ENCODE data around the gene HNRNPLL.
A peak's percentile ranks its signal among the peaks of the same experiment; 100 is the strongest.
"Not testable (repeated sequence)": the region's sequence is repeated elsewhere in the genome, so short reads cannot be mapped to it uniquely, and the experiment has no call there.

Gene HNRNPLL

GRCh38 chr2:38546585-38546984, 56.1 kb downstream of the HNRNPLL start:
- peaks cover 14% of the 10 kb centered on the region for H3K4me1 Mint-ChIP-seq (ENCODE audit: low read depth)
- H3K27me3 Mint-ChIP-seq (ENCODE audit: low read depth) = no peaks in the 10 kb centered on the region
- H3K9me3 Mint-ChIP-seq = no peaks in the 10 kb centered on the region
- H3K36me3 Mint-ChIP-seq (ENCODE audit: low read depth) = peaks cover 3% of the 10 kb centered on the region
- DNase-seq (ENCODE audit: low spot score) = no peak
- no peak overlapping the region for H3K27ac Mint-ChIP-seq
- H3K4me3 Mint-ChIP-seq = no peak overlapping the region

- Mint-ChIP-seq H3K36me3 (ENCODE audit: low read depth) (peaks cover 3% of the 10 kb centered on the region), H3K4me1 (ENCODE audit: low read depth) (peaks cover 16% of the 10 kb centered on the region), H3K27ac (no peak overlapping the region), H3K4me3 (no peak overlapping the region), H3K27me3 (ENCODE audit: low read depth) (peaks cover 3% of the 10 kb centered on the region), H3K9me3 (no peaks in the 10 kb centered on the region)
- DNase-seq (ENCODE audit: low spot score) = no peak
These were observed 56.7 kb downstream of the HNRNPLL start for GRCh38 chr2:38546064-38546463.

DNA sequence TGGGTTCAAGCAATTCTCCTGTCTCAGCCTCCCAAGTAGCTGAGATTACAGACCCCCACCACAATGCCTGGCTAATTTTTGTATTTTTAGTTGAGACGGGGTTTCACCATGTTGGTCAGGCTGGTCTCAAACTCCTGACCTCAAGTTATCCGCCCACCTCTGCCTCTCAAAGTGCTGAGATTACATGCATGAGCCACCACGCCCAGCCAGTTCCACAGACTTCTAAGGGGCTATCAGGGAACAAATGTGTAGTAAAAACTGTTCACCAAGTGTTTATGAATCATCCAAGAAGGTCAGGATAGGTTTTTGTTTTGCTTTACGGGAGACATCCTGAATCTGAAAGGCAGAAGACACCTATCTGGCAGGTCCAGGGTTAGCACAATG, 60.5 kb downstream of the HNRNPLL start:
- DNase-seq (ENCODE audit: low spot score) = peak; percentile 15
- H3K27me3 Mint-ChIP-seq (ENCODE audit: low read depth) = peaks cover 22% of the 10 kb centered on the region
- not testable (repeated sequence) for H3K27ac Mint-ChIP-seq; H3K9me3 Mint-ChIP-seq; H3K4me3 Mint-ChIP-seq; H3K36me3 Mint-ChIP-seq (ENCODE audit: low read depth)
- H3K4me1 Mint-ChIP-seq (ENCODE audit: low read depth) = peaks cover 16% of the 10 kb centered on the region

- no peaks in the 10 kb centered on the region for H3K9me3 Mint-ChIP-seq
- H3K27ac Mint-ChIP-seq = no peak overlapping the region
- no peaks in the 10 kb centered on the region for H3K36me3 Mint-ChIP-seq (ENCODE audit: low read depth)
- H3K4me3 Mint-ChIP-seq = no peak overlapping the region
- peaks cover 22% of the 10 kb centered on the region for H3K27me3 Mint-ChIP-seq (ENCODE audit: low read depth)
- peaks cover 16% of the 10 kb centered on the region for H3K4me1 Mint-ChIP-seq (ENCODE audit: low read depth)
- DNase-seq (ENCODE audit: low spot score) = no peak
These were observed 62.0 kb downstream of the HNRNPLL start for GRCh38 chr2:38540580-38541286.

GRCh38 chr2:38539086-38539485, 63.6 kb downstream of the HNRNPLL start:
- H3K27ac Mint-ChIP-seq = no peak overlapping the region
- H3K27me3 Mint-ChIP-seq (ENCODE audit: low read depth) = peaks cover 25% of the 10 kb centered on the region
- peaks cover 17% of the 10 kb centered on the region for H3K4me1 Mint-ChIP-seq (ENCODE audit: low read depth)
- no peak overlapping the region for H3K4me3 Mint-ChIP-seq
- H3K36me3 Mint-ChIP-seq (ENCODE audit: low read depth) = no peaks in the 10 kb centered on the region
- no peaks in the 10 kb centered on the region for H3K9me3 Mint-ChIP-seq
- DNase-seq (ENCODE audit: low spot score) = no peak

DNA sequence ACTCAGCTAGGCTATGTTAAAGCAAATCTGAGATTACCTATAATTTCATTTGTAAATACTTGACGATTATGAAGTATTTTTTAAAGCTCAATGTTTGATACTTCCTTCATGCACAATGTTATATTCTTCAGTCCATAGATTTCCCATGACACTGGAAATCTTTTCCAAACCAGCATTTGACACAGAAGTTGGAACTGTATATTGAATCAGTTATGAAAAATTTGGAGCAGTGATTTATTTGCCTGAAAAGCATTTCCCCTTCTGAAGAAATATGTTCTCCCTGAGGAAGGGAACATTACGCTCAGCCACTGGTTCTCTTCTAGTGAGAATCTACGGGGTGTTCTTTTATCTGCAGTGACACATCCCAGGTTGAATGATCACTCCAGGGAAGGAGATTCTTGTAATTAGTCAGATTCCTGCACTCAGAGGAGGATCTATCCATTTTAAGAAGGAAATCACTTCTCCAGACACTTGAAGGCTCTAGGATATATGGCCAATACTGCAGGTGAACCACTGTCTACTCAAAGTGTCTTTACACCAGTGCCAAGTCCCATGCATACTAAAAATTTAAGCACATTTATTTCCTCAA, 64.7 kb downstream of the HNRNPLL start:
- no peak overlapping the region for H3K27ac Mint-ChIP-seq
- H3K36me3 Mint-ChIP-seq (ENCODE audit: low read depth) = no peaks in the 10 kb centered on the region
- H3K9me3 Mint-ChIP-seq = no peaks in the 10 kb centered on the region
- peaks cover 36% of the 10 kb centered on the region for H3K27me3 Mint-ChIP-seq (ENCODE audit: low read depth)
- DNase-seq (ENCODE audit: low spot score) = no peak
- no peak overlapping the region for H3K4me3 Mint-ChIP-seq
- peaks cover 12% of the 10 kb centered on the region for H3K4me1 Mint-ChIP-seq (ENCODE audit: low read depth)

DNA sequence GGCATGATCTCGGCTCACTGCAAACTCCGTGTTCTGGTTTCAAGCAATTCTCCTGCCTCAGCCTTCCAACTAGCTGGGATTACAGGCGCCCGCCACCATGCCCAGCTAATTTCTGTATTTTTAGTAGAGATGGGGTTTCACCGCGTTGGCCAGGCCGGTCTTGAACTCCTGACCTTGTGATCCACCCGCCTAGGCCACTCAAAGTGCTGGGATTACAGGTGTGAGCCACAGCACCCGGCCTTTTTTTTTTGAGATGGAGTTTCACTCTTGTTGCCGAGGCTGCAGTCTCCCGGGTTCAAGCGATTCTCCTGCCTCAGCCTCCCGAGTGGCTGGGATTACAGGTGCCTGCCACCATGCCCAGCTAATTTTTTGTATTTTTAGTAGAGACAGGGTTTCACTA, 65.4 kb downstream of the HNRNPLL start:
- not testable (repeated sequence) for H3K9me3 Mint-ChIP-seq; H3K4me1 Mint-ChIP-seq (ENCODE audit: low read depth); H3K4me3 Mint-ChIP-seq; H3K27ac Mint-ChIP-seq; DNase-seq (ENCODE audit: low spot score); H3K36me3 Mint-ChIP-seq (ENCODE audit: low read depth)
- H3K27me3 Mint-ChIP-seq (ENCODE audit: low read depth) = peaks cover 38% of the 10 kb centered on the region

- no peaks in the 10 kb centered on the region for H3K9me3 Mint-ChIP-seq
- H3K27me3 Mint-ChIP-seq (ENCODE audit: low read depth) = peaks cover 36% of the 10 kb centered on the region
- peak; percentile 75 for DNase-seq (ENCODE audit: low spot score)
- H3K36me3 Mint-ChIP-seq (ENCODE audit: low read depth) = no peaks in the 10 kb centered on the region
- H3K27ac Mint-ChIP-seq = no peak overlapping the region
- H3K4me1 Mint-ChIP-seq (ENCODE audit: low read depth) = peaks cover 3% of the 10 kb centered on the region
- H3K4me3 Mint-ChIP-seq = peak overlapping the region; percentile 62
These were observed 66.8 kb downstream of the HNRNPLL start for GRCh38 chr2:38535744-38536506.

- Mint-ChIP-seq H3K36me3 (ENCODE audit: low read depth) (no peaks in the 10 kb centered on the region), H3K9me3 (no peaks in the 10 kb centered on the region), H3K4me3 (peak overlapping the region; percentile 62), H3K27ac (no peak overlapping the region), H3K4me1 (ENCODE audit: low read depth) (peaks cover 3% of the 10 kb centered on the region), H3K27me3 (ENCODE audit: low read depth) (peaks cover 34% of the 10 kb centered on the region)
- no peak for DNase-seq (ENCODE audit: low spot score)
These were observed 67.4 kb downstream of the HNRNPLL start for GRCh38 chr2:38535404-38535743.

- H3K36me3 Mint-ChIP-seq (ENCODE audit: low read depth) = no peaks in the 10 kb centered on the region
These were observed 67.9 kb downstream of the HNRNPLL start for GRCh38 chr2:38534746-38535403.

DNA sequence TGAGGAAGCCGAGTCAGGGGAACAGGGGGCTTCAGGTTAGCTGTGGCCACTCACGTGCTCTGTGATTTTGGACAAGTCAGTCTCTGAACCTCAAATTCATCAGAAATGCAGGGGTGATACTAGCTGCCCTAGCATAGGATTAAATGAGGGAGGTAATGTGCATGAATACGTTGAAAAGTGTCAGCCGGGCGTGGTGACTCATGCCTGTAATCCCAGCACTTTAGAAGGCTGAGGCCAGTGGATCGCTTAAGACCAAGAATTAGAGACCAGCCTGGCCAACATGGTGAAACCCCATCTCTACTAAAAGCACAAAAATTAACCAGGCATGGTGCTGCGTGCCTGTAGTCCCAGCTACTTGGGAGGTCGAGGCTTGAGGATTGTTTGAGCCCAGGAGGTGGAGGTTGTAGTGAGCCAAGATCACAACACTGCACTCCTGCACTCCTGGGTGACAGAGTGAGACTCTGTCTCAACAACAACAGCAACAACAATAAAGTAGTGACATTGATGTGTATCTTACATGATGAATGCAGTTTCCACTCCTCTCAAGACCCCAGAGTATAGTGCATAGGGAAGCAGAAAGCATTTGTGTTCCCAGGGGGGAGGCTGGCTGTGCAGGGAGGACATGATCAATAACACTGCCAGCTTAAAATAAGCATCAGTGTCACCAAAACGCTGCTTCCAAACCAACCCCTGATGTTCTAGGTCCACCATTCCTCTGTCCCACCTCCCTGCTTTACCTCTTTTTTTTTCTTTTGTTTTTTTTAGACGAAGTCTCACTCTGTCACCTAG, 68.8 kb downstream of the HNRNPLL start:
- peaks cover 29% of the 10 kb centered on the region for H3K27me3 Mint-ChIP-seq (ENCODE audit: low read depth)
- no peak overlapping the region for H3K27ac Mint-ChIP-seq
- no peak for DNase-seq (ENCODE audit: low spot score)
- H3K9me3 Mint-ChIP-seq = no peaks in the 10 kb centered on the region
- H3K36me3 Mint-ChIP-seq (ENCODE audit: low read depth) = no peaks in the 10 kb centered on the region
- H3K4me3 Mint-ChIP-seq = no peak overlapping the region
- peaks cover 3% of the 10 kb centered on the region for H3K4me1 Mint-ChIP-seq (ENCODE audit: low read depth)

More at GRCh38 chr2:38534746-38535403, 67.9 kb downstream of the HNRNPLL start:
- Mint-ChIP-seq H3K27ac (no peak overlapping the region), H3K27me3 (ENCODE audit: low read depth) (peaks cover 30% of the 10 kb centered on the region), H3K9me3 (no peaks in the 10 kb centered on the region), H3K4me3 (no peak overlapping the region), H3K4me1 (ENCODE audit: low read depth) (peaks cover 3% of the 10 kb centered on the region)
- DNase-seq (ENCODE audit: low spot score) = no peak

DNA sequence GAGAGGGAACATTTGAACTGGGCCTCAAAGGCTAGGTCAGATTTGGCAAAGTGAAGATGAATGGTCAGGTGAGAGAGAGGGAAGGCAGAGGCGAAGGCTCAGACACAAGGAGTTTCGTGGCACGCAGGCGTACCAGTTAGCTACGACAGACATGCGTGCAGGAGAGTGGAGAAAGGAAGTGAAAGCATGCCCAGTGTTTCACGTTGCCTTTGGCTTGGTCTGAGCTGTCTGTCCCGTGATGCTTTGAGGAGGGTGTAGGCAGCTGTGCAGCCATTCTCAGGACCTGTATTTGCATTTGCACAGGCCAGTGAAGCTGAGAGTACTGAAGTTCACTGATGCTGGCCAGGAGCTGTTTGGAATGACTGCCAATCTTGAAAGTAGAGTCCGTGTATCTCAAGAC, 69.5 kb downstream of the HNRNPLL start:
- Mint-ChIP-seq H3K36me3 (ENCODE audit: low read depth) (no peaks in the 10 kb centered on the region), H3K27ac (no peak overlapping the region)

DNA sequence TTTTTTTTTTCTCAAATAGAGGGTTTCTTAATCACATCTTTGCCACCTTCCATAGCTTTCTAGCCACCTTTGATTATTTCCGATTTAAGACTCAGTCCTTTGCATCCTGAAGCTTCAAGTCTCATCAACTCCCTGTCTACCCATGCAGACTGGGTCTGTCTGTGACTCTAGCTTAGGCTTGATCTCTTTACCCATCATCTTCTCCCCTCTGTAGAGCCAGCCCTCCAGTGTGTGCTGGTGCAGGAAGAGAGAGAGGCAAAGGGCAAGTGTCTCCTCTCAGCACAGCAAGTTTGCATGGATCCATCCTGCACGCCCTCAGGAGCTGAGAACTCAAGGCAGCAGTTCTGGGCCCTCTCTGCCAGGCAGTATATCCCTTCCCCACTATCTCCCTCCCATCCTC, 70.4 kb downstream of the HNRNPLL start:
- peaks cover 28% of the 10 kb centered on the region for H3K27me3 Mint-ChIP-seq (ENCODE audit: low read depth)
- no peak overlapping the region for H3K4me3 Mint-ChIP-seq
- no peak for DNase-seq (ENCODE audit: low spot score)
- H3K4me1 Mint-ChIP-seq (ENCODE audit: low read depth) = peaks cover 4% of the 10 kb centered on the region
- no peaks in the 10 kb centered on the region for H3K9me3 Mint-ChIP-seq
- H3K27ac Mint-ChIP-seq = no peak overlapping the region
- no peaks in the 10 kb centered on the region for H3K36me3 Mint-ChIP-seq (ENCODE audit: low read depth)

More for the DNA sequence above, 69.5 kb downstream of the HNRNPLL start:
- Mint-ChIP-seq H3K27me3 (ENCODE audit: low read depth) (peaks cover 26% of the 10 kb centered on the region), H3K9me3 (no peaks in the 10 kb centered on the region), H3K4me1 (ENCODE audit: low read depth) (peaks cover 4% of the 10 kb centered on the region), H3K4me3 (no peak overlapping the region)
- DNase-seq (ENCODE audit: low spot score) = no peak
